C4-2B (cell line): Measurements from ENCODE around the gene ARID5B.

Experiments
- CTCF ChIP-seq: fragments of 450-650 bp; conservative IDR thresholded peaks from 2 replicates; pipeline ENCODE4 v1.5.1; 2017; ENCODE audit warnings: mild to moderate bottlenecking
- ZFX ChIP-seq: fragments of 450-650 bp; IDR thresholded peaks from 2 replicates; pipeline ENCODE4 v1.6.1; 2017

DNA sequence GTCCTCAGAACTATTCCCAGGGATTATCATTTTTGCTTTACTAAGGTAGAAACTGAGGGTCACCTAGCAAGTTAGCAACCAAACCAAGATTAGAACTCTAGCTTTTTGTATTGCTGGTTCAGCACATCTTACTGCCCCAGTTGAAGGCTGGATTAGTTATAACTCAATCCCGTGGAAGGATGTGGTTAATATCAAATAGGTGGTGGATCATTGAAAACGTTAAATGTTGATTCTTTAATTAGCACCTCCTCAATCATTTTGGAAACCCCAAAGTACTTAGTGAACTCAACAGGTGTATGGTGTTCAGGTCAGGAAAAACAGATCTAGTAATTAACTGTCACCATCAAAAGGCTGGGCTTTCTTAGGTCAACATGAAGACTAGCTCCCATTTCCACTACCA, 152.4 kb downstream of the ARID5B start:
- TF ChIP-seq CTCF, result no peak
- no peak for TF ChIP-seq ZFX
